K562 (cell line): Measurements from ENCODE around the gene BCL11A. TPM values are rescaled to one million over a fixed set of nuclear protein-coding genes. Genes with fewer than 3 reads are reported as not detected.

ENCODE experiments used
- ATAC-seq: fragments of 200-7000 bp; cut with Tn5 transposase; 3 replicates; pipeline ENCODE4 v1.9.1; 2020; ENCODE audit warnings: moderate library complexity
- BruUV-seq: library from RNA; stranded (reverse); fragments of 400-500 nt; replicated peaks from 2 replicates; lab custom pipeline; 2021; lab: Mats Ljungman, UMichigan
- CTCF ChIA-PET: fragments of 300-600 bp; formaldehyde crosslinking; extraction: SDS; loops from one replicate; lab custom pipeline; 2021; ENCODE audit warnings: low intra/inter-chr PET ratio; lab: Yijun Ruan, JAX
- POLR2A ChIA-PET: fragments of 300-600, 350-650 bp; sonication (Branson Sonifier 250); formaldehyde crosslinking; extraction: SDS; loops from one replicate; lab custom pipeline; 2021; ENCODE audit warnings: antibody characterized with exemption, inconsistent platforms; lab: Yijun Ruan, JAX
- DNase-seq, 4 experiments: peaks; one replicate each; pipeline versions ENCODE4 v3.0.0 to v3.0.0-alpha.2; 2011 to 2018; ENCODE audit warnings: low spot score in 3 of 4, mixed read lengths in 3 of 4; ENCODE audit errors: extremely low read depth in 1 of 4
- FAIRE-seq: peaks from 2 replicates; lab custom pipeline; 2011; peaks lifted over from hg19 to GRCh38; lab: Jason Lieb, UNC
- H2AFZ ChIP-seq: 2 replicates; pipeline ENCODE4 v1.6.0; 2011; ENCODE audit warnings: low read depth, low read length, control low read depth, inconsistent platforms
- H3K27ac ChIP-seq: fragments of 200-600 bp; 3 replicates; pipeline ENCODE4 v1.8.0; 2011; ENCODE audit warnings: low read depth, mild to moderate bottlenecking, control low read depth, inconsistent platforms, low read length, moderate library complexity, mixed read lengths; ENCODE audit errors: extremely low read depth
- H3K27me3 ChIP-seq, 2 experiments: fragments of 300-600 bp in 1 of 2; 2 replicates in 1 of 2; 3 replicates in 1 of 2; pipeline versions ENCODE4 v1.6.0 to v1.8.0; 2011; ENCODE audit warnings: inconsistent platforms in 2 of 2, low read length in 2 of 2, mild to moderate bottlenecking in 1 of 2, mixed read lengths in 1 of 2, moderate library complexity in 1 of 2; ENCODE audit not compliant: control insufficient read depth in 2 of 2, insufficient read depth in 2 of 2
- H3K36me3 ChIP-seq: fragments of 300-600 bp; 3 replicates; pipeline ENCODE4 v1.8.0; 2011; ENCODE audit warnings: mild to moderate bottlenecking, low read length, inconsistent platforms; ENCODE audit not compliant: control insufficient read depth, insufficient read depth
- H3K4me1 ChIP-seq, 2 experiments: fragments of 200-600 bp in 1 of 2; replicated peaks in 1 of 2; 2 replicates in 1 of 2; 3 replicates in 1 of 2; pipeline versions ENCODE4 v1.5.1 to v1.8.0; 2011; ENCODE audit warnings: inconsistent platforms in 2 of 2, low read length in 2 of 2, mild to moderate bottlenecking in 1 of 2, mixed read lengths in 1 of 2, moderate library complexity in 1 of 2; ENCODE audit not compliant: control insufficient read depth in 2 of 2, insufficient read depth in 2 of 2
- H3K4me2 ChIP-seq: 2 replicates; pipeline ENCODE4 v1.6.1; 2011; ENCODE audit warnings: low read length, control low read depth, inconsistent platforms, mixed read lengths; ENCODE audit not compliant: insufficient read depth
- H3K4me3 ChIP-seq: fragments of 200-600 bp; sonication (generic), shearing (Covaris generic); 2 replicates; pipeline ENCODE4 v1.5.1; 2016; ENCODE audit warnings: control low read depth, inconsistent platforms
- H3K79me2 ChIP-seq: fragments of 200-600 bp; 3 replicates; pipeline ENCODE4 v1.8.0; 2011; ENCODE audit warnings: low read length, inconsistent platforms; ENCODE audit not compliant: control insufficient read depth, insufficient read depth
- H3K9ac ChIP-seq, 2 experiments: 2 replicates each; pipeline versions ENCODE4 v1.6.0 to v1.6.1; 2011; ENCODE audit warnings: low read depth in 2 of 2, low read length in 2 of 2, control low read depth in 1 of 2, inconsistent platforms in 1 of 2, mild to moderate bottlenecking in 1 of 2, mixed read lengths in 1 of 2; ENCODE audit not compliant: insufficient read depth in 1 of 2
- H3K9me1 ChIP-seq: one replicate; pipeline ENCODE4 v1.6.0; 2011; ENCODE audit warnings: inconsistent platforms, mild to moderate bottlenecking, low read length, moderate library complexity; ENCODE audit not compliant: control insufficient read depth, insufficient read depth
- H3K9me3 ChIP-seq: replicated peaks from 2 replicates; pipeline ENCODE4 v1.5.1; 2011; ENCODE audit warnings: low read depth, low read length, inconsistent platforms; ENCODE audit not compliant: control insufficient read depth, insufficient read depth
- H4K20me1 ChIP-seq: replicated peaks from 2 replicates; pipeline ENCODE4 v1.6.1; 2011; ENCODE audit warnings: low read length, inconsistent platforms, mixed read lengths; ENCODE audit not compliant: control insufficient read depth, insufficient read depth
- BACH1 ChIP-seq: fragments of 200-800 bp; sonication (Bioruptor generic); IDR thresholded peaks from 2 replicates; pipeline ENCODE4 v1.6.1; 2016; ENCODE audit warnings: missing genetic modification characterization, missing compliant biosample characterization
- CEBPB ChIP-seq: fragments of 450-650 bp; IDR thresholded peaks from 2 replicates; pipeline ENCODE4 v1.6.1; 2016; ENCODE audit warnings: missing genetic modification characterization, missing compliant biosample characterization
- CHD1 ChIP-seq: fragments of 200-600 bp; sonication (generic); IDR thresholded peaks from one replicate; pipeline ENCODE4 v1.6.1; 2012; ENCODE audit warnings: mild to moderate bottlenecking, moderate library complexity, low read length, inconsistent platforms
- EP300 ChIP-seq: IDR thresholded peaks from 2 replicates; pipeline ENCODE4 v1.6.1; 2012; ENCODE audit warnings: low read length, improper control_type of control experiment
- HDAC8 ChIP-seq: fragments of 450-650 bp; IDR thresholded peaks from 2 replicates; pipeline ENCODE4 v1.6.1; 2016; ENCODE audit warnings: mild to moderate bottlenecking, missing genetic modification characterization, moderate library complexity, missing compliant biosample characterization
- ID3 ChIP-seq, 2 experiments: fragments of 250-450 bp in 1 of 2; fragments of 450-650 bp in 1 of 2; sonication (Bioruptor Pico) in 1 of 2; IDR thresholded peaks; 2 replicates each; pipeline versions ENCODE4 v1.6.1 to v1.8.0; 2016 to 2021; ENCODE audit warnings: mild to moderate bottlenecking in 2 of 2, moderate library complexity in 2 of 2, missing compliant biosample characterization in 1 of 2, missing genetic modification characterization in 1 of 2
- MEIS2 ChIP-seq: fragments of 450-650 bp; IDR thresholded peaks from 2 replicates; pipeline ENCODE4 v1.6.1; 2014; ENCODE audit warnings: mild to moderate bottlenecking; ENCODE audit not compliant: partially characterized antibody
- POLR3A ChIP-seq: IDR thresholded peaks from 2 replicates; pipeline ENCODE4 v1.6.1; 2011; ENCODE audit warnings: borderline replicate concordance, mild to moderate bottlenecking, moderate library complexity; ENCODE audit not compliant: insufficient read length, insufficient read depth; ENCODE audit errors: extremely low read depth
- SPI1 ChIP-seq: IDR thresholded peaks from 2 replicates; pipeline ENCODE4 v1.6.1; 2011; ENCODE audit warnings: low read depth, low read length, control low read depth, borderline replicate concordance
- ZNF3 ChIP-seq: fragments of 250-450 bp; sonication (Bioruptor Pico); IDR thresholded peaks from 2 replicates; pipeline ENCODE4 v1.5.0; 2021; ENCODE audit warnings: mild to moderate bottlenecking, moderate library complexity
- ZNF354B ChIP-seq: fragments of 250-450 bp; sonication (Bioruptor Pico); IDR thresholded peaks from 2 replicates; pipeline ENCODE4 v1.4.0; 2020
- ZNF717 ChIP-seq: fragments of 250-450 bp; sonication (Bioruptor Pico); IDR thresholded peaks from 2 replicates; pipeline ENCODE4 v1.5.0; 2021
- ZNF75A ChIP-seq: fragments of 450-650 bp; formaldehyde crosslinking; IDR thresholded peaks from 2 replicates; pipeline ENCODE4 v1.4.0; 2020; ENCODE audit warnings: mild to moderate bottlenecking
- ZNF766 ChIP-seq: fragments of 200-800 bp; sonication (Bioruptor generic); conservative IDR thresholded peaks from 2 replicates; pipeline ENCODE4 v1.6.1; 2016; ENCODE audit warnings: missing genetic modification characterization, missing compliant biosample characterization
- WGBS: fragments of 100-300 bp; shearing (Covaris generic); methylation state at CpG from one replicate; pipeline ENCODE4 v1.1.6; 2016; ENCODE audit warnings: low coverage, mixed read lengths; ENCODE audit not compliant: insufficient coverage; ENCODE audit errors: missing lambda C conversion rate; 5-methylcytosine and 5-hydroxymethylcytosine counted together
- in situ Hi-C: fragments of 300-500 bp; cut with MboI; formaldehyde crosslinking; loops from 4 replicates; pipeline ENCODE4 v1.15.0; 2018; ENCODE audit warnings: inconsistent platforms, mixed read lengths
- intact Hi-C: fragments of 100-400 bp; cut with micrococcal nuclease; formaldehyde crosslinking; loops from 2 replicates; pipeline ENCODE4 v1.14.2; 2022
- polyA plus RNA-seq, 8 experiments: library from polyadenylated mRNA; depleted of rRNA in 4 of 8; stranded (reverse) in 5 of 8; unstranded in 3 of 8; fragments of >200 nt; fragmentation: Nextera tagmentation in 2 of 8; fragmentation: Illumina TruSeq in 1 of 8; extraction: Ambion mirVana in 2 of 8; extraction: Trizol in 1 of 8; gene quantifications; 2 replicates each; pipeline versions ENCODE4 v1.2.1 to v1.2.3, GENCODE V29; 2011 to 2014; ENCODE audit warnings: inconsistent platforms in 1 of 8, missing spikeins in 1 of 8
- total RNA-seq, 7 experiments: library from RNA; depleted of rRNA in 6 of 7; stranded (reverse); fragments of >200 nt in 6 of 7; fragmentation: Illumina TruSeq in 2 of 7; extraction: Trizol in 2 of 7; gene quantifications; 2 replicates each; pipeline versions ENCODE4 v1.2.1 to v1.2.3, GENCODE V29; 2011 to 2021; ENCODE audit warnings: low replicate concordance in 1 of 7

BCL11A gene
- total and polyA plus RNA-seq, 9 of the 15 experiments (the other 6 are each of a cell fraction or from before 2014, with no cell fraction given) = 0.13 TPM; not detected in 8

- Histone ChIP-seq H3K36me3 (no peaks in the 10 kb centered on the region), H3K9me1 (no peaks in the 10 kb centered on the region), H3K4me3 (no peak overlapping the region), H3K9me3 (no peaks in the 10 kb centered on the region), H3K9ac (no peak overlapping the region), H2AFZ (no peak overlapping the region), H3K79me2 (no peaks in the 10 kb centered on the region), H3K27me3 (peaks cover 22 to 26% of the 10 kb centered on the region in 2 experiments; a peak in 3 of 5 replicates), H3K4me2 (no peak overlapping the region), H3K27ac (no peak overlapping the region), H3K4me1 (peaks cover 0 to 16% of the 10 kb centered on the region in 2 experiments; a peak in 2 of 5 replicates), H4K20me1 (no peaks in the 10 kb centered on the region)
- ATAC-seq (no peak), FAIRE-seq (no peak), DNase-seq (no peak)
- WGBS = 0% methylated on average over 4 of the region's 4 CpGs
- TF ChIP-seq MEIS2 = no peak
- no peak for TF ChIP-seq EP300
- no peak for TF ChIP-seq CEBPB (tag)
- TF ChIP-seq CHD1 = no peak
- TF ChIP-seq ZNF717 = no peak
- TF ChIP-seq ZNF3 (CRISPR knock-in tag) = no peak
- TF ChIP-seq HDAC8 (tag) = no peak
- ChIA-PET CTCF (no interaction called here), POLR2A (no interaction called here)
- in situ Hi-C loops = no loop called here
- BruUV-seq = no TSS peak
- intact Hi-C loops = no loop called here
Observed at GRCh38 chr2:60548311-60548710, 5.1 kb downstream of the BCL11A start.

GRCh38 chr2:60547841-60548240, 5.6 kb downstream of the BCL11A start:
- Histone ChIP-seq H3K9me3 (no peaks in the 10 kb centered on the region), H3K36me3 (no peaks in the 10 kb centered on the region), H3K4me1 (peaks cover 0 to 16% of the 10 kb centered on the region in 2 experiments; a peak in 2 of 5 replicates), H4K20me1 (no peaks in the 10 kb centered on the region), H3K27ac (no peak overlapping the region), H3K4me2 (no peak overlapping the region)
- no TSS peak for BruUV-seq
- in situ Hi-C loops = no loop called here
- TF ChIP-seq ZNF766 (CRISPR knock-in tag) = no peak
- TF ChIP-seq ZNF75A (CRISPR knock-in tag) = no peak
- no peak for TF ChIP-seq BACH1 (tag)
- no peak for TF ChIP-seq ID3 (CRISPR knock-in tag; IDR thresholded peaks at IDR 0.05)
- no peak for TF ChIP-seq ID3 (tag; IDR thresholded peaks at IDR 0.05)
- no peak for TF ChIP-seq ZNF354B (CRISPR knock-in tag)
- TF ChIP-seq SPI1 = no peak
- no peak for TF ChIP-seq POLR3A
- TF ChIP-seq, all 486 proteins: peak for 0
- ChIA-PET POLR2A (no interaction called here), CTCF (no interaction called here)
- H3K79me2 ChIP-seq = no peaks in the 10 kb centered on the region
- FAIRE-seq (no peak), ATAC-seq (no peak), DNase-seq (no peak)
- no peak overlapping the region for H3K4me3 ChIP-seq
- no peak overlapping the region for H3K9ac ChIP-seq
- intact Hi-C loops = no loop called here
- H3K27me3 ChIP-seq = peaks cover 22 to 26% of the 10 kb centered on the region in 2 experiments; a peak in 3 of 5 replicates
- H3K9me1 ChIP-seq = no peaks in the 10 kb centered on the region
- no peak overlapping the region for H2AFZ ChIP-seq
